ENCODE data around the gene DYNC1H1.

The DYNC1H1 gene

DNA sequence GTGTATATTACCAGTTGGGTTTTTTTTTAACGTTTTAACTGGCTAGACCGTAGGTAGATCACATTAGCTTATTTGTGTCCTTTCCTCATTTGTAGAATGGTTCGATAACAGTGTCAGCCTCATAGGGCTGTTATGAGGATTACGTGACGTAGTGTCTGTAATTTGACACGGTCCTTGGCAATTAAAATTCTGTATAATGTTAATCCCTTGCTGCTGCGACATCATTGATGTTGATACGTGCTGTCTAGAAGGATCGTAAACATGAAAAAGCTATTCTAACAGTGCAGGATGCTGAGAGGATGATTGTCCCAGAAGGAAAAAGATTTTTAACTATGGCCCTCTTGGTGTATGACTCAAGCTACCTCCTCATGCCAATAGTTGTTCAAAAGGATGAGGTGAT is 71.5 kb downstream of the DYNC1H1 start:
- no peak for DNase-seq
- no peaks in the 10 kb centered on the region for H3K9me3 Mint-ChIP-seq
- peaks cover 69% of the 10 kb centered on the region for H3K36me3 Mint-ChIP-seq
- no peak overlapping the region for H3K4me3 Mint-ChIP-seq
- H3K27me3 Mint-ChIP-seq: no peaks in the 10 kb centered on the region
- CTCF ChIA-PET: no interaction called here
- H3K4me1 Mint-ChIP-seq: no peaks in the 10 kb centered on the region
- no peak overlapping the region for H3K27ac Mint-ChIP-seq

DNA sequence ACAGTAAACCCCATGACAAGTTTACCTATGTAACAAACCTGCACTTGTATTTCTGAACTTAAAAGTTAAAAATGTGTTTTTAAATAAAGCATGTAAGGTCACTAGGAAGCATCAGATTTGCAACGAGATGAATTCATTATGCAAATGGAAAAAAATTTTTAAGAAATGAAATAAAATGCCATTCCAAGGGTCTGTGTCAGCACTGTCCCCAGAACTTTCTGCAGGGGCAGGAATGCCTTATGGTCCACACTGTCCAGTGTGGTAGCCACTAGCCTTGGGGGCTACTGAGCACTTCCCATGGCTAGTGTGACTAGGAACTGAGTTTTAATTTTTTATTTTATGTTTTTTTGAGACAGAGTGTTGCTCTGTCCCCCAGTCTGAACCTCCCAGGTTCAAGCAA is 73.3 kb downstream of the DYNC1H1 start:
- Mint-ChIP-seq H3K36me3 (peaks cover 73% of the 10 kb centered on the region), H3K27me3 (no peaks in the 10 kb centered on the region), H3K4me1 (no peaks in the 10 kb centered on the region), H3K27ac (no peak overlapping the region), H3K9me3 (no peaks in the 10 kb centered on the region), H3K4me3 (no peak overlapping the region)
- CTCF ChIA-PET: interaction anchor here (0.9 to 1.4 kb wide), 2 partner anchors 29 to 59 kb away, joined by 3 read pairs; no protein-coding TSS in a partner anchor
- DNase-seq: no peak

DNA sequence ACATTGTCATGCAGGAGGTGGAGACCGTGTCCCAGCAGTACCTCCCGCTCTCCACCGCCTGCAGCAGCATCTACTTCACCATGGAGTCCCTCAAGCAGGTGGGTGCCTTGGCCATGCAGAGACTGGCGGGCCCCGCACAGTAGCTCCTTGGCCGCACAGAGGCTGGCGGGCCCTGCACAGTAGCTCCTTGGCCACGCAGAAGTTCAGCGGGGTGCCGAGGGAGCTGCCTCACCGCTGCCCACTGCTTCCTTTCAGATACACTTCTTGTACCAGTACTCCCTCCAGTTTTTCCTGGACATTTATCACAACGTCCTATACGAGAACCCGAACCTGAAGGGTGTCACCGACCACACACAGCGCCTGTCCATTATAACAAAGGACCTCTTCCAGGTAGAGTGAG is 74.8 kb downstream of the DYNC1H1 start:
- H3K36me3 Mint-ChIP-seq: peaks cover 69% of the 10 kb centered on the region
- H3K4me3 Mint-ChIP-seq: no peak overlapping the region
- H3K4me1 Mint-ChIP-seq: no peaks in the 10 kb centered on the region
- H3K27me3 Mint-ChIP-seq: no peaks in the 10 kb centered on the region
- CTCF ChIA-PET: no interaction called here
- H3K27ac Mint-ChIP-seq: no peak overlapping the region
- no peaks in the 10 kb centered on the region for H3K9me3 Mint-ChIP-seq
- DNase-seq: no peak

DNA sequence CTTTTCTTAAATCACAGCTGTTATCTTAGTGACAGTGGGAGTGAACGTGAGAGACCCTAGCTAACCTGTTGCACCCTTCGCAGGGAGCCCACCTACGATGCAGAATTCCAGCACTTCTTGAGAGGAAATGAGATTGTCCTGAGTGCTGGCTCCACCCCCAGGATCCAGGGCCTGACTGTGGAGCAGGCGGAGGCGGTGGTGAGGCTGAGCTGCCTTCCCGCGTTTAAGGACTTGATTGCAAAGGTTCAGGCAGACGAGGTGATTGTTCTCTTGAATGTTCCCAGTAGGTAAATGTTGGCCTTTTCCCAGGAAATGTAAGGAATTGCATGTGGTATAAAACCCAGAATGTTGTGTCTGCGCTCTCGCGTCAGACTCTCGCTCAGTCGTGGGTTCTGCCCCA is 75.8 kb downstream of the DYNC1H1 start:
- Mint-ChIP-seq H3K9me3 (no peaks in the 10 kb centered on the region), H3K4me3 (no peak overlapping the region), H3K4me1 (no peaks in the 10 kb centered on the region), H3K36me3 (peaks cover 66% of the 10 kb centered on the region), H3K27me3 (no peaks in the 10 kb centered on the region), H3K27ac (no peak overlapping the region)
- no peak for DNase-seq
- CTCF ChIA-PET: no interaction called here

DNA sequence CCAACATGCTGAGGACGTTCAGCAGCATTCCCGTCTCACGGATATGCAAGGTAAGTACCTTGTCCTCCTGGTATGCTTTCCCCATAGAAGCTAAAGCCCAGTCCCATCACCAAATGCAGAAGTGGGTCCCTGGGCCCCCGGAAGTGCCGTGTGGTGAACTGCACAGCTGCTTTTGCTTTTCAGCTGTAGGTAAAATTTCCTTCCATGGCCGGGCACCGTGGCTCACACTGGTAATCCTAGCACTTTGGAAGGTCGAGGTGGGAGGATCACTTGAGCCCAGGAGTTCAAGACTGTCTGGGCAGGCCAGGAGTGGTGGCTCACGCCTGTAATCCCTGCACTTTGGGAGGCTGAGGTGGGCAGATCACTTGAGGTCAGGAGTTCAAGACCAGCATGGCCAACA is 78.3 kb downstream of the DYNC1H1 start:
- DNase-seq: no peak
- Mint-ChIP-seq H3K27me3 (no peaks in the 10 kb centered on the region), H3K36me3 (peaks cover 57% of the 10 kb centered on the region), H3K9me3 (no peaks in the 10 kb centered on the region), H3K4me3 (no peak overlapping the region), H3K27ac (no peak overlapping the region), H3K4me1 (no peaks in the 10 kb centered on the region)
- CTCF ChIA-PET: no interaction called here

DNA sequence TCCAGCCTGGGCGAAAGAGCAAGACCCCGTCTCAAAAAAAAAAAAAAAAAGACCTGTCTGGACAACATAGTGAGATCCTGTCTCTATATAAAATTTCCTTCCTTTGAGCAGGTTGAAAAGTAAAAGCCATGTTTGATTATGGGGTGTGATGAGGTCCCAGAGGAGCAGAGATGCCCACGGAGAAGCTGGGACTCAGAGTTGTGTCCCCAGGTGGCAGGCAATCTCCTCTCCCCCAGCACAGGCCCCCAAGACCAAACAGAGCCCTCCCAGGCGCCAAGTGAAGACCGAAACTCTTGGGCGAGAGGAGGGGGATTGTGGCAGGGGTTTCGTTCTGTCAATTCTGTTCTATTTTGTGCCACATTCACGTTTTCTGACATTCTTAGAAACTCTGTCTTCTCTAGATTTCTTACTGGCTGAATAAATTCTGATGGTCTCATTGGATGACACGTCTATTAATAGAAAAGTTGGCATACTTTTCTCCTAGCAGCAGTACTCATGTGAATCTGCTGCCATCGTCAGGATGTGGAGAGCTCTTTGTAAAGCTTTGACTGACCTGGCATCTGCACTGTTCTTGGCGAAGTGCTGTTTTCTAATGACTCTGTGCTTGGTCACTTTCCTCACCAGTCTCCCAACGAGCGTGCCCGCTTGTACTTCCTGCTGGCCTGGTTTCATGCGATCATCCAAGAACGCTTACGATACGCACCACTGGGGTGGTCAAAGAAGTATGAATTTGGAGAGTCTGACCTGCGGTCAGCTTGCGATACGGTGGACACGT is 79.1 kb downstream of the DYNC1H1 start:
- no peak for DNase-seq
- Mint-ChIP-seq H3K9me3 (no peaks in the 10 kb centered on the region), H3K27ac (no peak overlapping the region), H3K4me1 (no peaks in the 10 kb centered on the region), H3K4me3 (no peak overlapping the region), H3K27me3 (no peaks in the 10 kb centered on the region), H3K36me3 (peaks cover 60% of the 10 kb centered on the region)
- CTCF ChIA-PET: no interaction called here

DNA sequence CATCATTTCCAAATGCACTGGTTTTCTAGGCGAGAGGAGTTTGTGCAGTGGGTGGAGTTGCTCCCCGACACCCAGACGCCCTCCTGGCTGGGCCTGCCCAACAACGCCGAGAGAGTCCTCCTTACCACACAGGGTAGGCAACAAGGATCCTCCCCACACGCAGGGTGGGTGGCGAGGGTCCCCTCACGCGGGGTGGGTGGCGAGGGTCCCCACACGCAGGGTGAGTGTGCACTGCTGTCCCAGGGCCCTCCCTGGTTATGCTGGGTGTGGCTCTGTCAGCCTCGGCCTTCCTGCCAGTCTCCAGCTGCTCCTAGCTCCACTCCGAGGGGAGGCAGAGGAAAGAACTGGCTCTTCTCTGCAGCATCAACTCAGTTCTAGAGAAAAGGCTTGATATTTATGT is 80.2 kb downstream of the DYNC1H1 start:
- H3K4me3 Mint-ChIP-seq: no peak overlapping the region

DNA sequence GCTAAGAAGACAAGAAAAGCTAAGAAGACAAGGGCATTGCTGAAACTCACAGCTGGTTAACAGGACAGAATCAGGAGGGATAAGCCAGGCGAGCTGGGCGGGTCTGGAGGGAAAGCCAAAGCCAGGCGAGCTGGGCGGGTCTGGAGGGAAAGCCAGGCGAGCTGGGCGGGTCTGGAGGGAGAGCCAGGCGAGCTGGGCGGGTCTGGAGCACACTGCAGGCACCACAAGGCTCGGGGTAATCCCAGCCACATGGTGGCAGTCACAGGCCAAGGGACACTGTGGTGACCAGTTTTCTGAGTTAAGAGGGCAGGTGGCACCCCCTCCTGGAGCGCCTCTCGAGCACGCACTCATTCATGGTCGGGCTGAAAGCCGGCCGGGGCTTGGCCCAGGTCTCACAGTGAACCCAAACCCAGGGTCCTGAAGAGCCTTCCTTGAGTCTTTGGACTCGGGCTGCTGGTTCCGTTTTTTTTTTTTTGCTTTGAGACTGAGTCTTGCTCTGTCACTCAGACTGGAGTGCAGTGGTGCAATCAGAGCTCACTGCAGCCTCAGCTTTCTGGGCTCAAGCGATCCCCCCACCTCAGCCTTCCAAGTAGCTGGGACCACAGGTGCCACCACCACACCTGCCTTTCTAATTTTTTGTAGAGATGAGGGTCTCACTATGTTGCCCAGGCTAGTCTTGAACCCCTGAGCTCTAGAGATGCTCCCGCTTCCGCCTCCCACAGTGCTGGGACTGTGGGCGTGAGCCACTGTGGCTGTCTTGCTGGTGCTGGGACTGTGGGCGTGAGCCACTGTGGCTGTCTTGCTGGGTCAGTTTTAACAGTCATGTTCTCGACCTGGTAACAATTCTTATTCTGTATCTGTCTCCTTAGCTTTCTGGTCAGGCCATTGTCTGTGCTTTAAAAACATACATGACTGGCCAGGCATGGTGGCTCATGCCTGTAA is 82.2 kb downstream of the DYNC1H1 start:
- Mint-ChIP-seq H3K4me3 (no peak overlapping the region), H3K9me3 (no peaks in the 10 kb centered on the region), H3K4me1 (no peaks in the 10 kb centered on the region), H3K27me3 (no peaks in the 10 kb centered on the region), H3K27ac (no peak overlapping the region), H3K36me3 (peaks cover 61% of the 10 kb centered on the region)
- CTCF ChIA-PET: interaction anchor here (1.5 kb wide), 2 partner anchors 53 to 85 kb away, joined by 3 to 4 read pairs; no protein-coding TSS in a partner anchor
- peak; percentile 39 for DNase-seq

More for the DNA sequence above, 80.2 kb downstream of the DYNC1H1 start:
- CTCF ChIA-PET: no interaction called here
- Mint-ChIP-seq H3K4me1 (no peaks in the 10 kb centered on the region), H3K27ac (no peak overlapping the region), H3K27me3 (no peaks in the 10 kb centered on the region), H3K9me3 (no peaks in the 10 kb centered on the region), H3K36me3 (peaks cover 58% of the 10 kb centered on the region)
- DNase-seq: no peak

DNA sequence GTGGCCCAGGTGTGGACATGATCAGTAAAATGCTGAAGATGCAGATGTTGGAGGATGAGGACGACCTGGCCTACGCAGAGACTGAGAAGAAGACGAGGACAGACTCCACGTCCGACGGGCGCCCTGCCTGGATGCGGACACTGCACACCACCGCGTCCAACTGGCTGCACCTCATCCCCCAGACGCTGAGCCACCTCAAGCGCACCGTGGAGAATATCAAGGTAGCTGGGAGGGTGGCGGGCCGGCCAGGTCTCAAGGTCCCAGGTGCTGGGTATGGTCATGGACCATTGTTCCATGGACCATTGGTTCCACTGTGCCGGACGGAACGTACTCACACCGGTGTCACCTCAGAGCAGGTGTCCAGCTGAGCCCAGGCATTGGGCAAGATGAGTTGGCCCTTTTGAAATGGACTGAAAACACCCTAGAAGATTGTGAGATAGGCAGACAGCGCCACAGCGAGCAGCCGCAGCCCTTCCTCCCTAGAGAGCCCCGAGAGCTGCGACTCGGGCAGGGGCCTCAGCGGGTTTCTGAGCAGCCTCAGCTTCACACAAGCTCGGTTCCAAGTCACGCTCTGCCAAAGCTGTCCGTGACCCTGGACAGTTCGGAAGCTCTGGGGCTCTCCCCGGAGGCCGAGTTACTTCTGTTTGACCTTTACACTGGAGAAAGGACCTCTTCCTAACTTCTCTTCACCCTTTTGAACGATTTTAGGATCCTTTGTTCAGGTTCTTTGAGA is 83.6 kb downstream of the DYNC1H1 start:
- no peak overlapping the region for H3K27ac Mint-ChIP-seq

DNA sequence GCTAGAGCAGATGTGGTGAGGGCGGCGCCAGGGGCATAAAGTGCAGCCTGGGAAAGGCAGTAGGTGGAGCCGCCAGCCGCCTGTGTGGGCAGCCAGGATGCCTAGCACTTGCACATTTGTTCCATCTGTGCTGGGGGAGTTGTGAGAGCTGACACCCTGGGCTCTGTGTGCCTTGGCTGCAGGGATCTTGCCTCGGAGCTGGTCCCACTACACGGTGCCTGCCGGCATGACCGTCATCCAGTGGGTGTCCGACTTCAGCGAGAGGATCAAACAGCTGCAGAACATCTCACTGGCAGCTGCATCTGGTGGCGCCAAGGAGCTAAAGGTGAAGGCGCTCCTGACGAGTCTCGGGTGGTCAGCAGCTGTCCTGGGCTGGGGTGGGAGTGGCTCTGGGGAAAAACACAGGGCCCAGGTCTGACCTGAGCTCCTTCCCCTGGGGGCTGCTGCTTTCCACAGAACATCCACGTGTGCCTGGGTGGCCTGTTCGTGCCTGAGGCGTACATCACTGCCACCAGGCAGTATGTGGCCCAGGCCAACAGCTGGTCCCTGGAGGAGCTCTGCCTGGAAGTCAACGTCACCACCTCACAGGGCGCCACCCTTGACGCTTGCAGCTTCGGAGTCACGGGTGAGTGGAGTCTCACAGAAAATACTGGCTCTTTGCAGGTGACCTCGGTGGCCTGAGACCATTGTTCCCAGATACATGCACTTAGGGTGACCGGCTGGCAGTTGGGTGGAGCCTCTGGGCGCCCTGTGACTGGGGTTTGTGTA is 85.1 kb downstream of the DYNC1H1 start:
- no peak overlapping the region for H3K4me3 Mint-ChIP-seq
- no peak overlapping the region for H3K27ac Mint-ChIP-seq
- H3K27me3 Mint-ChIP-seq: no peaks in the 10 kb centered on the region
- H3K36me3 Mint-ChIP-seq: peaks cover 46% of the 10 kb centered on the region
- CTCF ChIA-PET: interaction anchor here (0.7 kb wide), 2 partner anchors 27 to 46 kb away, joined by 3 read pairs; no protein-coding TSS in a partner anchor
- no peaks in the 10 kb centered on the region for H3K9me3 Mint-ChIP-seq
- no peaks in the 10 kb centered on the region for H3K4me1 Mint-ChIP-seq
- DNase-seq: no peak

More for the DNA sequence above, 83.6 kb downstream of the DYNC1H1 start:
- no peaks in the 10 kb centered on the region for H3K4me1 Mint-ChIP-seq
- DNase-seq: no peak
- H3K9me3 Mint-ChIP-seq: no peaks in the 10 kb centered on the region
- H3K4me3 Mint-ChIP-seq: no peak overlapping the region
- H3K36me3 Mint-ChIP-seq: peaks cover 54% of the 10 kb centered on the region
- H3K27me3 Mint-ChIP-seq: no peaks in the 10 kb centered on the region
- CTCF ChIA-PET: interaction anchor here (0.8 kb wide), 1 partner anchor 50 kb away, joined by 4 read pairs; no protein-coding TSS in a partner anchor

DNA sequence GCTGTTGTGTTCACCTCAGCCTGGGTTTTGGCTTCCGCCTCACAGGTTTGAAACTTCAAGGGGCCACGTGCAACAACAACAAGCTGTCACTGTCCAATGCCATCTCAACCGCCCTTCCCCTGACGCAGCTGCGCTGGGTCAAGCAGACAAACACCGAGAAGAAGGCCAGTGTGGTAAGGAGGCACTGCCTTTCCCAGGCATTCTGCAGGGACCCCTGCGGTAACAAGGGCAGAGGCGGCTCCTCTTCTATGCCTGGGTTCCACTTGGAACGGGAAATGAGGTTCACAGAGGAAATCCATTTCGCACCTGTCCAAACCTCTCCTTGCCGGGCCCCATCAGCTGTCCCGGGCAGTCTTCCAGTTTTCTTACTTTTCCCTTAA is 85.6 kb downstream of the DYNC1H1 start:
- H3K4me3 Mint-ChIP-seq: no peak overlapping the region
- H3K4me1 Mint-ChIP-seq: no peaks in the 10 kb centered on the region
- H3K27me3 Mint-ChIP-seq: no peaks in the 10 kb centered on the region
- H3K27ac Mint-ChIP-seq: no peak overlapping the region
- H3K36me3 Mint-ChIP-seq: peaks cover 43% of the 10 kb centered on the region
- no peak for DNase-seq
- H3K9me3 Mint-ChIP-seq: no peaks in the 10 kb centered on the region
- CTCF ChIA-PET: interaction anchor here (0.7 kb wide), 2 partner anchors 28 to 46 kb away, joined by 3 read pairs; no protein-coding TSS in a partner anchor

DNA sequence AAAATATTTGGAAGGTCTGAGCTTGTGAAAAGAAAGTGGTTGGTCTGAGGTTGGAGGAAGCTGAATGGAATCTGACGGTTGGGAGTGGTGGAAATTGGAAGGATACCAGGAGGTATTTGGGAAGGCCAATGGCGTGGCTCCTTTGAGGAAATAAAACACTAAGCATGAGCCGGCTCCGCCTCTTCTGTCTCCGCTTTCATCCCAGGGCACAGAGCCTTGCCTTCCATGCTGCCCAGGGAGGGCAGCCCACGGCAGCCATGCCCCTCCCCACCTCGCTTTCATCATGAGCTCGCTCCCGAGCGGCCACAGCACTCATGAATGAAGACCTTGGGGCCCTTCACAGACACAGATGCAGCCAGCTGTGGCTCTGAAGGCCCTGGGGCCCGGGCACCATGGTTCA is 86.3 kb downstream of the DYNC1H1 start:
- CTCF ChIA-PET: interaction anchor here (0.7 kb wide), 1 partner anchor 28 kb away, joined by 3 read pairs; no protein-coding TSS in a partner anchor
- no peak overlapping the region for H3K4me3 Mint-ChIP-seq
- peaks cover 44% of the 10 kb centered on the region for H3K36me3 Mint-ChIP-seq
- H3K9me3 Mint-ChIP-seq: no peaks in the 10 kb centered on the region
- H3K27me3 Mint-ChIP-seq: no peaks in the 10 kb centered on the region
- no peak overlapping the region for H3K27ac Mint-ChIP-seq
- no peaks in the 10 kb centered on the region for H3K4me1 Mint-ChIP-seq
- no peak for DNase-seq

DNA sequence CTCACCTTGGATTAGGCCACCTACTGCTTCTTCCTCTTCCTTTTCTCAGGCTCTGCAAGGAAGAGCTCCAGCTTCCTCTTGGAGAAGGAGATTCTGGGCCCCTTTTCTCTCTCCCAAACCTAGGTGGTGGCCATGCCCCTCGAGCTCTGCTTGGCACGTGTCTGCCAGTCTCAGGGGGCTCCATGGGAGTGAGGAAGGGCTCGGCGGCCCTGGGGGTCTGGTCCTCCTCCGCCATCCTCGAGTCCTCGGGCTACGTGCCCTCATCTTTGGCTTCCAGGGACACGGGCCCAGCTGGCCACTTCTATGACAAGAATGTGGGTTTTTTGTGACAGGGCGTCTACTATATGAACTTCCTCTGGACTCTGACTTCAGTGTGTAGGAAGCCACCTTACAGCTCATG is 88.1 kb downstream of the DYNC1H1 start:
- H3K36me3 Mint-ChIP-seq: peaks cover 40% of the 10 kb centered on the region

More for the DNA sequence above, 88.1 kb downstream of the DYNC1H1 start:
- CTCF ChIA-PET: no interaction called here
- H3K4me1 Mint-ChIP-seq: peaks cover 2% of the 10 kb centered on the region
- DNase-seq: no peak
- H3K4me3 Mint-ChIP-seq: no peak overlapping the region
- H3K27ac Mint-ChIP-seq: no peak overlapping the region
- no peaks in the 10 kb centered on the region for H3K27me3 Mint-ChIP-seq
- H3K9me3 Mint-ChIP-seq: no peaks in the 10 kb centered on the region
